Fibroblast of lung (primary cell): ENCODE results near the gene NAXE.

ENCODE experiments used
- EZH2 ChIP-seq: IDR thresholded peaks from 2 replicates; pipeline ENCODE4 v1.5.1; 2012; ENCODE audit warnings: low read length, control low read depth, mild to moderate bottlenecking; ENCODE audit errors: missing control alignments
- TF ChIP-seq, protein P1 (sequence below), 2 donors: IDR thresholded peaks in 1 of 2; conservative IDR thresholded peaks in 1 of 2; 1 replicate in 1 of 2; 2 replicates in 1 of 2; pipeline ENCODE4 v1.5.1; 2011 to 2012; ENCODE audit warnings: low read length in 2 of 2, control low read depth in 1 of 2, inconsistent platforms in 1 of 2, low read depth in 1 of 2, mild to moderate bottlenecking in 1 of 2

DNA sequence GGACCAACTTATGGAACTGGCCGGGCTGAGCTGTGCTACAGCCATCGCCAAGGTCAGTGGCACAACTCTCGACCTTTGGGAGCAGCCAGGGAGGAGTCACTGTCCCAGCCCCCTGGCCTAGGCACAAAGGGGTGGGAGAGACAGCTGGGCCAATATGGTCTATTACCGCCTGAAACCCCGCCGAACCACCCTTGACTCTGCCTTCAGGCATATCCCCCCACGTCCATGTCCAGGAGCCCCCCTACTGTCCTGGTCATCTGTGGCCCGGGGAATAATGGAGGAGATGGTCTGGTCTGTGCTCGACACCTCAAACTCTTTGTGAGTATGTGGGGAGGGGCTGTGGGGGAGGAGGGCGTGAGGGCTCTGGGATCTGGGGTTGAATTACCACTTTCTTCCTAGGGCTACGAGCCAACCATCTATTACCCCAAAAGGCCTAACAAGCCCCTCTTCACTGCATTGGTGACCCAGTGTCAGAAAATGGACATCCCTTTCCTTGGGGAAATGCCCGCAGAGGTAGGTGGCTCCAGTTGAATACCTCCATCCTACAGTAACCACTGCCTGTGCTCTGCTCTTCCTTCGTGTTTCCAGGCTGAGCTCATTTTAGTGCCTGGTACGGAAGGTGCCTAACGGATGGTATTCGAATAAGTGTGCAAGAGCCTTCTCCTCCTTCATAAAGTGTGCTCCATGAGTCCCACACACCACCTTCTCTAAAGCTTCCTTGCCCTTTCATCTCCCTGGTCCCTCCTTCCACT, 758 bp downstream of the NAXE start:
- TF ChIP-seq, protein P1, sequence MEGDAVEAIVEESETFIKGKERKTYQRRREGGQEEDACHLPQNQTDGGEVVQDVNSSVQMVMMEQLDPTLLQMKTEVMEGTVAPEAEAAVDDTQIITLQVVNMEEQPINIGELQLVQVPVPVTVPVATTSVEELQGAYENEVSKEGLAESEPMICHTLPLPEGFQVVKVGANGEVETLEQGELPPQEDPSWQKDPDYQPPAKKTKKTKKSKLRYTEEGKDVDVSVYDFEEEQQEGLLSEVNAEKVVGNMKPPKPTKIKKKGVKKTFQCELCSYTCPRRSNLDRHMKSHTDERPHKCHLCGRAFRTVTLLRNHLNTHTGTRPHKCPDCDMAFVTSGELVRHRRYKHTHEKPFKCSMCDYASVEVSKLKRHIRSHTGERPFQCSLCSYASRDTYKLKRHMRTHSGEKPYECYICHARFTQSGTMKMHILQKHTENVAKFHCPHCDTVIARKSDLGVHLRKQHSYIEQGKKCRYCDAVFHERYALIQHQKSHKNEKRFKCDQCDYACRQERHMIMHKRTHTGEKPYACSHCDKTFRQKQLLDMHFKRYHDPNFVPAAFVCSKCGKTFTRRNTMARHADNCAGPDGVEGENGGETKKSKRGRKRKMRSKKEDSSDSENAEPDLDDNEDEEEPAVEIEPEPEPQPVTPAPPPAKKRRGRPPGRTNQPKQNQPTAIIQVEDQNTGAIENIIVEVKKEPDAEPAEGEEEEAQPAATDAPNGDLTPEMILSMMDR (conservative IDR thresholded peaks at IDR 0.05 in 1 of 2, IDR thresholded peaks at IDR 0.05 in 1 of 2; ENCODE audit: low read depth in 1 of 2, low read length in 2 of 2), result no peak
- TF ChIP-seq EZH2, result no peak
